ENCODE results near the gene ECM1.

Gene ECM1

DNA sequence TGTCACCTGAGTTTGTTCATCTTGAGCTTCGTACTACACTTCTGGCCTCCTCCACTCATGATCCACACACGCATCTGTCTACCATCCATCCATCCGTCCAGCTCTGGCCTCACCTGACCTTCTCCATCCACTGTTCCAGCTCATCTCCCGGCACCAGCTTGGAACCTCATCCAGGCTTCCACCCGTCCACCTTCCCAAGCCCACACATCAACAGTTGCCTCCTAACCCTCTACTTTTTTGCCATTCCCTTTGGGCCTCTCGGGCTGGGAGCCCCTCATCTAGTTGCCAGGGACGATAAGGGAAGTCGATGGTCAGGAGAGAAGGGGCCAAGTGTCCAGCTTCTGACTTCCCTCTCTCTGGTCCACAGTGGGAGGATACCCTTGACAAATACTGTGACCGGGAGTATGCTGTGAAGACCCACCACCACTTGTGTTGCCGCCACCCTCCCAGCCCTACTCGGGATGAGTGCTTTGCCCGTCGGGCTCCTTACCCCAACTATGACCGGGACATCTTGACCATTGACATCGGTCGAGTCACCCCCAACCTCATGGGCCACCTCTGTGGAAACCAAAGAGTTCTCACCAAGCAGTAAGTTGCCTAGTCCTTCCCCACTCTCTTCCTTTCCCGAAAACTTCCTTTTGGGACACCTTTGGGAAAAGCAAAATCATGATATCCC, 4.2 kb downstream of the ECM1 start:
- H3K4me3 ChIP-seq (ENCODE audit: low read depth, low read length), result no peak overlapping the region
- TF ChIP-seq, protein P1, sequence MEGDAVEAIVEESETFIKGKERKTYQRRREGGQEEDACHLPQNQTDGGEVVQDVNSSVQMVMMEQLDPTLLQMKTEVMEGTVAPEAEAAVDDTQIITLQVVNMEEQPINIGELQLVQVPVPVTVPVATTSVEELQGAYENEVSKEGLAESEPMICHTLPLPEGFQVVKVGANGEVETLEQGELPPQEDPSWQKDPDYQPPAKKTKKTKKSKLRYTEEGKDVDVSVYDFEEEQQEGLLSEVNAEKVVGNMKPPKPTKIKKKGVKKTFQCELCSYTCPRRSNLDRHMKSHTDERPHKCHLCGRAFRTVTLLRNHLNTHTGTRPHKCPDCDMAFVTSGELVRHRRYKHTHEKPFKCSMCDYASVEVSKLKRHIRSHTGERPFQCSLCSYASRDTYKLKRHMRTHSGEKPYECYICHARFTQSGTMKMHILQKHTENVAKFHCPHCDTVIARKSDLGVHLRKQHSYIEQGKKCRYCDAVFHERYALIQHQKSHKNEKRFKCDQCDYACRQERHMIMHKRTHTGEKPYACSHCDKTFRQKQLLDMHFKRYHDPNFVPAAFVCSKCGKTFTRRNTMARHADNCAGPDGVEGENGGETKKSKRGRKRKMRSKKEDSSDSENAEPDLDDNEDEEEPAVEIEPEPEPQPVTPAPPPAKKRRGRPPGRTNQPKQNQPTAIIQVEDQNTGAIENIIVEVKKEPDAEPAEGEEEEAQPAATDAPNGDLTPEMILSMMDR (IDR thresholded peaks at IDR 0.05; ENCODE audit: low read depth, low read length), result no peak

DNA sequence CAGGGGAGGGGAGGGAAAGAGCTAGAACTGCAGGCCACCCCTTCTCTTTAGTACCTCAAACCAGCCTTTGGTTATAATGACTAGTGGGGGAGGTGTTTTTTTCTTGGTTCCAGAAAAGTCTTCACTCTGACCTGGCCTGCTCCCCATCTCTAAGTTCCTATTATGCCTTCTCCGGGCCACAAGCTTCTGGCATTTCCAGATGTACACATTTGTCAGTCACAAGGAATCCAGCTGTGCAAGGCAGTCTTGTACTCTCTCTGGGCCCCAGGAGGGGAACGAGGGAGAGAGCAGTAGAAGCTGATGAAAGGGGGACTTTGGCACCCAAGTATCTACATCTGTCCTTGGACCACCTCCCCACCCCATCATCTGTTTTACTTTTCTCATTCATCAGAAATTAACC, 4.9 kb downstream of the ECM1 start:
- no peak overlapping the region for H3K4me3 ChIP-seq (ENCODE audit: low read depth, low read length)
- TF ChIP-seq, protein P1 (IDR thresholded peaks at IDR 0.05; ENCODE audit: low read depth, low read length), result no peak

DNA sequence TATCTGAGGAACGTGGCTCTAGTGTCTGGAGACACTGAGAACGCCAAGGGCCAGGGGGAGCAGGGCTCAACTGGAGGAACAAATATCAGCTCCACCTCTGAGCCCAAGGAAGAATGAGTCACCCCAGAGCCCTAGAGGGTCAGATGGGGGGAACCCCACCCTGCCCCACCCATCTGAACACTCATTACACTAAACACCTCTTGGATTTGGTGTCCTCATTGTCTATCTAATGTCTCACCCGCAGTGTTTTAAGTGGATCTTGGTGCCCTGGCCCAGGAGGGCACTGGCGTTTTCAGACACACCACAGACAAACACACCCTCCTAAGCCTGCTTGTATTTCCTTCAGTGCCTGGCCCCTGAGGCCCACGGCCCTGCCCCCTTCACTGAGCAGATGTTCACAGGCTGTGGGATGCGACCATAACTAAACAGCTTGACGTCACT, 5.5 kb downstream of the ECM1 start:
- H3K4me3 ChIP-seq (ENCODE audit: low read depth, low read length), result no peak overlapping the region
- TF ChIP-seq, protein P1 (IDR thresholded peaks at IDR 0.05; ENCODE audit: low read depth, low read length), result no peak

DNA sequence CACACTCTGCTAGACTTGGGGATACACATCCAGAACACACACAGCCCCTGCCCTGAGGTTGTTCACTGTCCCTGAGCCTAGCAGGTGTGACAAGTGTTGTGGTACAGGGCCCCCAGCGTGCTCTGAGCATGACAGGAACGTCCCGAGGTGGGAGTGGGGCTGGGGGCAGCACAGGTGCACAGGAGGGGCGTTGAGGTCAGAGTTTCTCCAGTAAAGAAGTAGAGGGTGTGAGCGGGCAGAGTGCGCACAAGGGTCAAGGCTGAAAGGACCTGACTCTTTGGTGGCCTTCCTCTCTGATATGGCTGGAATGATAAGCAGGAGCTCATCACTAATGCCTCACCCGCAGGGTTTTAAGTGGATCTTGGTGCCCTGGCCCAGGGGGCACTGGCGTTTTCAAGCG, 6.4 kb downstream of the ECM1 start:
- H3K4me3 ChIP-seq (ENCODE audit: low read depth, low read length), result no peak overlapping the region
- TF ChIP-seq, protein P1 (IDR thresholded peaks at IDR 0.05; ENCODE audit: low read depth, low read length), result no peak

DNA sequence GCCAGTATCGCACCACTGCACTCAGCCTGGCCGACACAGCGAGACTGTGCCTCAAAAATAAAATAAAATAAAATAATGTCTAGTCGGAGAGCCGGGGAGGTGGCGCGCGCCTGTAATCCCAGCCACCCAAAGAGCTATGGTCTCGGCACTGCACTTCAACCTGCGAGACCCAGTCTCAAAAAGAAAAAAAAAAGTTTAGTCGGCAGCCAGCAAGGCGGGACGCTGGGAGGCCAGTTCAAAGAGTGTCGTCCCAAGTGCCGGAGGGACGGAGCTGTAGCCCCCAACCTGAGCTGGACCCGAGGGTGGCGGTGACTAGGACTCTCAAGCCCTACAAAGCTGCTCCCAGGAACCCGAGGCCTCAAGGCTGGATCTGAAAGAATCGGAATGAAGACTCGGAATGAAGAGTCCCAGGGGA, 7.0 kb downstream of the ECM1 start:
- H3K4me3 ChIP-seq (ENCODE audit: low read depth, low read length), result peak overlapping the region; percentile 52

DNA sequence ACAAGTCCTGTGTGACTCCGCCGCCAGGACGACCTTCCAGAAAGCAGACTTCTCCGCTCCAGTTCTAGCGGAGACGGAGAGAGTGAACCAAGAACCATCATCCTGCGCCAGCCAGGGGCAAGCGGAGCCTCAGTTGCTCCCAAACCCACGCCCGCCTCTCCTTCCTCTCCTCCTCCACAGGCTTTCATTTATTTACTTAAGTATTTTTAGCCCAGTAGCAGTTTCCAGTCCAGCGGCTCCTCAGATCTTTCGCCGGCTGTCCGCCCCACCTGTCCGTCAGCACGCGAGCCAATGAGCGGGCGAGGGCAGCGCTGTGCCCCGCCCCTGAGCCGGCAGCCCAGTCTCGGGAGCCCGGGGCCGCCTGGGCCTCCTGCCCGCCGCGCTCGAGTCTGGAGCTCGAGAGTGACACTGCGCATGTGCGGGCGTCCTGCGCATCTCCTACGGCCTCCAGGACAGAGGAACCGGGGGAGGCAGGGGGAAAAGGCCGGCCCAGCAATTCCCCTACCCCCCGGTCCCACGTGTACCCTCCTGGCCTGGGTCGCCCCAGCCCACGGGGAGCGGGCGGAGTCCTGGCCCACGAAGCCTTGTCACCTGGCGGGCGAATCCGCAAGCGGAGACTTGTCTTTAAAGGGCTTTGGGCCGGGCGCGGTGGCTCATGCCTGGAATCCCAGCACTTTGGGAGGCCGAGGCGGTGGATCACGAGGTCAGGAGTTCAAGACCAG, 7.6 kb downstream of the ECM1 start, which contains the start of gene FALEC:
Gene FALEC (plus strand): TSS at position 425 of the 722 bp plus-strand sequence.
- H3K4me3 ChIP-seq (ENCODE audit: low read depth, low read length), result peak within 1 kb of the TSS; percentile 52
- TF ChIP-seq, protein P1 (IDR thresholded peaks at IDR 0.05; ENCODE audit: low read depth, low read length), result no peak

More for the DNA sequence above, 7.0 kb downstream of the ECM1 start:
- TF ChIP-seq, protein P1 (IDR thresholded peaks at IDR 0.05; ENCODE audit: low read depth, low read length), result no peak

DNA sequence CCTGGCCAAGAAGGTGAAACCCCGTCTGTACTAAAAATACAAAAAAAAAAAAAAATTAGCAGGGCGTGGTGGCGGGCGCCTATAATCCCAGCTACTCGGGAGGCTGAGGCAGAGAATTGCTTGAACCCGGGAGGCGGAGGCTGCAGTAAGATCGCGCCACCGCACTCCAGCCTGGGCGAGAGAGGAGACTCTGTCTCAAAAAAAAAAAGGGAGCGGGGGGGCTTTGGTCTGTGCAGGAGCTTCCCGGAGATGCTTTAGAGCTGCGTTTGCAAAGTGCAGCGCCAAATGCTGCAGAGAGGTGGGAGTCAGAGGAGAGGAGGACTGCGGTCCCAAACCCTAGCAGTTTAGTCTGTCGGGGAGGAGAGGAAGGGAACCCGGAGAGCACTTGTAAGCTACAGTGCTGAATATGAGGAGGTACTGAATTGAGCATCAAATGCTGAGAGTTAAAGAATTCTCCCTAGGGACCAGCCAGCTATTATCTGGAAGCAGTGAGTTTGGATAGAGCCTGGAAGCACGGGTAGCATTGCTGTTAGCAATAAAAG, 8.2 kb downstream of the ECM1 start:
- TF ChIP-seq, protein P1 (IDR thresholded peaks at IDR 0.05; ENCODE audit: low read depth, low read length), result no peak
- H3K4me3 ChIP-seq (ENCODE audit: low read depth, low read length), result peak overlapping the region; percentile 52

All from WI38 (cell line).